ENCODE data around the gene FILIP1L.

DNA sequence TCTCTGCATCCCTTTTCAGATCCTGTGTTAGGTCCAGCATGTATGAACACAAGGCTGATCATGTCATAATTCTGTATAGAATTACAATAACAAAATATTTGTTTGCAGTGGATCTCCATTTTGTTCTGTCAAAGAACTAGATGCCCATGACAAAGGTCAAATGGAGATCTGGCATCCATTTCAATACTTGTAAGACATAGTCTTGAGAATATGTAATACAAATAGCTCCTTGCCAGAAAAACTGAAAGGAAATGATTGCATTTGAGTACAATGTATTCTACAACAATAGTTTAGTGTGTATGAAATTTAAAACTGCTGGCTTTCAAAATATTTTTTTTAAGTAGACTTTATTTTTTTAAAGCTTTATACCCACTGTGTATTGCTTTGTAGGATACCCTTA, 195.6 kb downstream of the FILIP1L start:
- TF ChIP-seq, protein P1, sequence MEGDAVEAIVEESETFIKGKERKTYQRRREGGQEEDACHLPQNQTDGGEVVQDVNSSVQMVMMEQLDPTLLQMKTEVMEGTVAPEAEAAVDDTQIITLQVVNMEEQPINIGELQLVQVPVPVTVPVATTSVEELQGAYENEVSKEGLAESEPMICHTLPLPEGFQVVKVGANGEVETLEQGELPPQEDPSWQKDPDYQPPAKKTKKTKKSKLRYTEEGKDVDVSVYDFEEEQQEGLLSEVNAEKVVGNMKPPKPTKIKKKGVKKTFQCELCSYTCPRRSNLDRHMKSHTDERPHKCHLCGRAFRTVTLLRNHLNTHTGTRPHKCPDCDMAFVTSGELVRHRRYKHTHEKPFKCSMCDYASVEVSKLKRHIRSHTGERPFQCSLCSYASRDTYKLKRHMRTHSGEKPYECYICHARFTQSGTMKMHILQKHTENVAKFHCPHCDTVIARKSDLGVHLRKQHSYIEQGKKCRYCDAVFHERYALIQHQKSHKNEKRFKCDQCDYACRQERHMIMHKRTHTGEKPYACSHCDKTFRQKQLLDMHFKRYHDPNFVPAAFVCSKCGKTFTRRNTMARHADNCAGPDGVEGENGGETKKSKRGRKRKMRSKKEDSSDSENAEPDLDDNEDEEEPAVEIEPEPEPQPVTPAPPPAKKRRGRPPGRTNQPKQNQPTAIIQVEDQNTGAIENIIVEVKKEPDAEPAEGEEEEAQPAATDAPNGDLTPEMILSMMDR (IDR thresholded peaks at IDR 0.05) = no peak
- TF ChIP-seq EZH2 (IDR thresholded peaks at IDR 0.05; ENCODE audit: borderline replicate concordance, insufficient read depth, low read depth, low read length, poor library complexity, severe bottlenecking) = no peak

Data from B cell (primary cell).